IMR-90 (cell line): ENCODE results near the gene PDE8B. TPM values are rescaled to one million over a fixed set of nuclear protein-coding genes. Genes with fewer than 3 reads are reported as not detected.

Source experiments
- ATAC-seq: fragments of 200-7000 bp; cut with Tn5 transposase; 2 replicates; pipeline ENCODE4 v1.9.1; 2020; ENCODE audit warnings: low read depth, mild to moderate bottlenecking, moderate library complexity
- BruUV-seq: library from RNA; stranded (reverse); fragments of 400-500 nt; replicated peaks from 2 replicates; lab custom pipeline; 2021; lab: Mats Ljungman, UMichigan
- CTCF ChIA-PET: fragments of 300-600 bp; formaldehyde crosslinking; extraction: SDS; loops from one replicate; lab custom pipeline; 2021; ENCODE audit warnings: antibody characterized with exemption; lab: Yijun Ruan, JAX
- POLR2A ChIA-PET: fragments of 300-600 bp; sonication (Branson Sonifier 250); formaldehyde crosslinking; loops from one replicate; lab custom pipeline; 2022; ENCODE audit warnings: antibody characterized with exemption; ENCODE audit not compliant: unreplicated experiment; lab: Charles Lee
- DNase-seq: peaks from one replicate; pipeline ENCODE4 v3.0.0; 2013
- H2AFZ ChIP-seq: replicated peaks from 2 replicates; pipeline ENCODE3; 2013; ENCODE audit warnings: low read length, mild to moderate bottlenecking; ENCODE audit not compliant: poor library complexity
- H2AK5ac ChIP-seq: 2 replicates; pipeline ENCODE4 v1.6.1; 2013; ENCODE audit warnings: low read depth, low read length, inconsistent platforms
- H2AK9ac ChIP-seq: replicated peaks from 2 replicates; pipeline ENCODE3; 2013; ENCODE audit warnings: mild to moderate bottlenecking, low read depth, low read length, moderate library complexity; ENCODE audit not compliant: poor library complexity
- H2BK120ac ChIP-seq: 2 replicates; pipeline ENCODE4 v1.6.1; 2013; ENCODE audit warnings: low read depth, low read length, inconsistent platforms
- H2BK15ac ChIP-seq: 3 replicates; pipeline ENCODE4 v1.6.1; 2013; ENCODE audit warnings: low read depth, low read length, inconsistent platforms
- H2BK20ac ChIP-seq: 2 replicates; pipeline ENCODE4 v1.6.1; 2013; ENCODE audit warnings: low read depth, mild to moderate bottlenecking, inconsistent platforms, low read length, moderate library complexity
- H2BK5ac ChIP-seq: 2 replicates; pipeline ENCODE4 v1.6.1; 2013; ENCODE audit warnings: mild to moderate bottlenecking, low read depth, low read length, inconsistent platforms; ENCODE audit not compliant: poor library complexity, severe bottlenecking
- H3K14ac ChIP-seq: replicated peaks from 2 replicates; pipeline ENCODE4 v1.6.1; 2013; ENCODE audit warnings: low read depth, low read length, inconsistent platforms
- H3K18ac ChIP-seq: 2 replicates; pipeline ENCODE4 v1.6.1; 2013; ENCODE audit warnings: low read depth, low read length, control low read depth
- H3K23ac ChIP-seq: 2 replicates; pipeline ENCODE4 v1.6.1; 2013; ENCODE audit warnings: low read depth, low read length, inconsistent platforms
- H3K27ac ChIP-seq: 2 replicates; pipeline ENCODE4 v1.5.1; 2013; ENCODE audit warnings: mild to moderate bottlenecking, control low read depth, low read length; ENCODE audit not compliant: insufficient read depth
- H3K27me3 ChIP-seq: 2 replicates; pipeline ENCODE4 v1.6.1; 2013; ENCODE audit warnings: low read length; ENCODE audit not compliant: control insufficient read depth, insufficient read depth
- H3K36me3 ChIP-seq: 2 replicates; pipeline ENCODE4 v1.6.1; 2013; ENCODE audit warnings: low read length, mixed read lengths; ENCODE audit not compliant: control insufficient read depth, insufficient read depth
- H3K4ac ChIP-seq: 2 replicates; pipeline ENCODE4 v1.6.1; 2013; ENCODE audit warnings: low read depth, low read length, inconsistent platforms
- H3K4me1 ChIP-seq: 2 replicates; pipeline ENCODE4 v1.6.1; 2013; ENCODE audit warnings: low read length, mixed read lengths; ENCODE audit not compliant: control insufficient read depth, insufficient read depth
- H3K4me2 ChIP-seq: 2 replicates; pipeline ENCODE4 v1.6.1; 2013; ENCODE audit warnings: low read depth, mild to moderate bottlenecking, control low read depth, low read length, moderate library complexity
- H3K4me3 ChIP-seq: 2 replicates; pipeline ENCODE4 v1.5.1; 2013; ENCODE audit warnings: low read depth, mild to moderate bottlenecking, control low read depth, low read length, moderate library complexity; ENCODE audit not compliant: insufficient read depth
- H3K56ac ChIP-seq: 2 replicates; pipeline ENCODE4 v1.6.1; 2013; ENCODE audit warnings: low read length, inconsistent platforms; ENCODE audit not compliant: insufficient read depth; ENCODE audit errors: extremely low read depth
- H3K79me1 ChIP-seq, 2 experiments: 2 replicates each; pipeline ENCODE4 v1.6.1; 2013; ENCODE audit warnings: low read length in 2 of 2, inconsistent platforms in 1 of 2, low read depth in 1 of 2
- H3K9ac ChIP-seq: 2 replicates; pipeline ENCODE4 v1.6.1; 2013; ENCODE audit warnings: low read depth, low read length, control low read depth
- H3K9me1 ChIP-seq: 2 replicates; pipeline ENCODE4 v1.6.1; 2013; ENCODE audit warnings: low read length, inconsistent platforms; ENCODE audit not compliant: insufficient read depth
- H3K9me3 ChIP-seq: 2 replicates; pipeline ENCODE4 v1.6.1; 2013; ENCODE audit warnings: low read length; ENCODE audit not compliant: control insufficient read depth, insufficient read depth
- H4K20me1 ChIP-seq: 2 replicates; pipeline ENCODE4 v1.6.1; 2013; ENCODE audit warnings: low read length, inconsistent platforms; ENCODE audit not compliant: insufficient read depth
- H4K5ac ChIP-seq: 2 replicates; pipeline ENCODE4 v1.6.1; 2013; ENCODE audit warnings: mild to moderate bottlenecking, low read depth, low read length, control low read depth
- H4K8ac ChIP-seq, 2 experiments: 2 replicates each; pipeline ENCODE4 v1.6.1; 2013; ENCODE audit warnings: low read depth in 2 of 2, low read length in 2 of 2, control low read depth in 1 of 2, inconsistent platforms in 1 of 2
- H4K91ac ChIP-seq: 2 replicates; pipeline ENCODE4 v1.6.1; 2013; ENCODE audit warnings: low read depth, low read length, inconsistent platforms; ENCODE audit not compliant: insufficient read depth
- FOS ChIP-seq: fragments of 150-350 bp; IDR thresholded peaks from 2 replicates; pipeline ENCODE4 v1.6.1; 2016; ENCODE audit warnings: low read depth, low read length
- MAFK ChIP-seq: IDR thresholded peaks from 2 replicates; pipeline ENCODE4 v1.6.1; 2012; ENCODE audit warnings: low read depth, low read length, improper control_type of control experiment
- MAZ ChIP-seq: IDR thresholded peaks from 2 replicates; pipeline ENCODE4 v1.6.1; 2012; ENCODE audit warnings: low read depth, mild to moderate bottlenecking, low read length, improper control_type of control experiment, moderate library complexity, borderline replicate concordance
- MXI1 ChIP-seq: IDR thresholded peaks from 2 replicates; pipeline ENCODE4 v1.6.1; 2012; ENCODE audit warnings: low read depth, mild to moderate bottlenecking, low read length, moderate library complexity, borderline replicate concordance
- NFE2L2 ChIP-seq: fragments of 150-350 bp; IDR thresholded peaks from 2 replicates; pipeline ENCODE4 v1.6.1; 2016; ENCODE audit warnings: low read depth, mild to moderate bottlenecking, low read length
- POLR2A ChIP-seq: IDR thresholded peaks from 2 replicates; pipeline ENCODE4 v1.6.1; 2012; ENCODE audit warnings: mild to moderate bottlenecking, low read depth, low read length
- RCOR1 ChIP-seq: IDR thresholded peaks from 2 replicates; pipeline ENCODE4 v1.6.1; 2012; ENCODE audit warnings: mild to moderate bottlenecking, low read length, improper control_type of control experiment; ENCODE audit not compliant: insufficient replicate concordance
- SMC3 ChIP-seq: fragments of 150-350 bp; IDR thresholded peaks from 2 replicates; pipeline ENCODE4 v1.6.1; 2016; ENCODE audit warnings: low read depth, mild to moderate bottlenecking, antibody characterized with exemption, low read length, moderate library complexity
- USF2 ChIP-seq: fragments of 150-350 bp; IDR thresholded peaks from 2 replicates; pipeline ENCODE4 v1.6.1; 2017; ENCODE audit warnings: mild to moderate bottlenecking, antibody characterized with exemption, low read length, low read depth
- WGBS, 2 experiments: methylation state at CpG; one replicate each; pipeline versions ENCODE4 v1.1.5 to v1.1.7; 2013; ENCODE audit warnings: missing lambda C conversion rate in 2 of 2; ENCODE audit not compliant: insufficient read length in 1 of 2; ENCODE audit errors: extremely low coverage in 2 of 2; 5-methylcytosine and 5-hydroxymethylcytosine counted together
- dilution Hi-C: fragments of 300-500 bp; cut with HindIII; formaldehyde crosslinking; loops from one replicate; pipeline ENCODE4 v1.14.3; 2018; ENCODE audit warnings: low sequenced_read_pairs; ENCODE audit not compliant: unreplicated experiment
- in situ Hi-C: fragments of 300-500 bp; cut with MboI; formaldehyde crosslinking; loops from 3 replicates; pipeline ENCODE4 v1.14.3; 2019; ENCODE audit warnings: low sequenced_read_pairs, inconsistent platforms, mixed read lengths
- intact Hi-C: fragments of 100-400 bp; cut with micrococcal nuclease; formaldehyde crosslinking; loops from 2 replicates; pipeline ENCODE4 v1.10.0; 2022
- polyA plus RNA-seq, 3 experiments: library from polyadenylated mRNA; depleted of rRNA; stranded (reverse); fragments of >200 nt; gene quantifications; 2 replicates each; pipeline ENCODE4 v1.2.3, GENCODE V29; 2012; ENCODE audit warnings: low replicate concordance in 1 of 3
- total RNA-seq: library from RNA; depleted of rRNA; stranded (reverse); fragments of >200 nt; gene quantifications from 2 replicates; pipeline ENCODE4 v1.2.3, GENCODE V29; 2012

The PDE8B gene
- total and polyA plus RNA-seq, 2 of the 4 experiments (the other 2 are of a cell fraction): under 0.01 to 0.03 TPM

DNA sequence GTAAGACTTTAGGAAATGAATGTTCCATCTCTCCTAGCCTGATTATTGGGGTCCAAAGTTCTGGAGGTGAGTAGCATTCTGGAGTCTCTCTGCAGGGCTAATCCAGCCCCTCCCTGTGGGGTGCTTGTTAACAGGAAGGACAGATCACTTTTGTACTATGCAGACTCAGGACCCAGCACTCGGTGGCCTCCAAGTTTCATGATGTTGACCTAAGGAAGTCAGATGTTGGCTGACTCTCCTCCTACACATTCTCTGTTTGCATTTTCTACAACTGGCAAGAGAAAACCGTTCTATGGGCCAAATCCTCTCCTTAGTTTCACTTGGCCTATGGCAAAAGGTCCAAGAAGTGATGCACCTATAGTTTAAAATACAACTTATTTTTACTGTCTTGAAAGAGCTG lies 5.5 kb upstream of the PDE8B start:
- WGBS, 2 experiments: no CpG with 5 or more reads among the region's 2 CpGs
- ATAC-seq (no peak), DNase-seq (no peak)
- Histone ChIP-seq H3K9ac (no peak overlapping the region), H3K4me1 (no peaks in the 10 kb centered on the region), H4K8ac (no peak overlapping the region), H3K27ac (no peak overlapping the region), H4K20me1 (no peaks in the 10 kb centered on the region), H3K4me2 (no peak overlapping the region), H3K4ac (no peak overlapping the region), H4K5ac (no peak overlapping the region), H2BK5ac (no peak overlapping the region), H3K9me1 (no peaks in the 10 kb centered on the region; the same call in 1 of the 2 replicates), H2AK9ac (no peak overlapping the region), H2BK15ac (no peak overlapping the region), H3K79me1 (no peaks in the 10 kb centered on the region), H3K36me3 (no peaks in the 10 kb centered on the region; the same call in 1 of the 2 replicates), H2BK120ac (no peak overlapping the region), H3K14ac (no peak overlapping the region), H3K56ac (no peak overlapping the region), H2BK20ac (no peak overlapping the region), H2AK5ac (no peak overlapping the region), H3K4me3 (no peak overlapping the region), H3K27me3 (peaks cover 41% of the 10 kb centered on the region), H3K23ac (no peak overlapping the region), H2AFZ (no peak overlapping the region), H4K91ac (no peak overlapping the region), H3K9me3 (peaks cover 3% of the 10 kb centered on the region; the same call in 1 of the 2 replicates), H3K18ac (no peak overlapping the region)
- in situ Hi-C loops (no loop called here), dilution Hi-C loops (no loop called here), intact Hi-C loops (no loop called here)
- ChIA-PET POLR2A (no interaction called here), CTCF (no interaction called here)
- TF ChIP-seq RCOR1: no peak
- no peak for TF ChIP-seq MAZ
- TF ChIP-seq SMC3: no peak
- no peak for TF ChIP-seq NFE2L2
- no peak for TF ChIP-seq POLR2A
- TF ChIP-seq MXI1: no peak
- TF ChIP-seq FOS: no peak
- TF ChIP-seq MAFK: no peak
- no peak for TF ChIP-seq USF2
- BruUV-seq: no TSS peak
